GM19240 (cell line): ENCODE results near the gene MAP6.
"Not testable (repeated sequence)": the region's sequence is repeated elsewhere in the genome, so short reads cannot be mapped to it uniquely, and the experiment has no call there.

Source experiments
- DNase-seq: peaks from one replicate; pipeline ENCODE4 v3.0.0; 2011; ENCODE audit warnings: low spot score; ENCODE audit not compliant: insufficient read length

The MAP6 gene

GRCh38 chr11:75593286-75593915 is 75.4 kb downstream of the MAP6 start:
- DNase-seq = no peak

DNA sequence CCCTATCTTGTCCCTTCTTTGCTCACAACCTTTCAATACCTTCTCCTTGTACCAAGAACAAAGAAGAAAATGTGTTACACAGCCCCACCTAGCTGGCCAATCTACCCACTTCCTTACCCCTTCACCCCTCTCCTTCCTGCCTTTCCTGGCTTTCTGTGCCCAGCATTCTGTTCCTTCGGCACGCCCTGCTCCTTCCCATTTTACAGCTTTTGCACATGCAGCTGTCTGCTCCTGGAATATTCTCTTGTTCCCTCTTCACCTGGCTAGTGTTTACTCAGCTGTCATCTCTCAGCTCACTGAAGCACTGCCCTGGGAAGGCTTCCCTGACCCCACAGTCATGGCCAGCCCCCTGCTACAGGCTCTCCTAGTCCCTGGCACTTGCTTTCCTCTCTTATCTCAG is 76.1 kb downstream of the MAP6 start:
- DNase-seq = no peak

DNA sequence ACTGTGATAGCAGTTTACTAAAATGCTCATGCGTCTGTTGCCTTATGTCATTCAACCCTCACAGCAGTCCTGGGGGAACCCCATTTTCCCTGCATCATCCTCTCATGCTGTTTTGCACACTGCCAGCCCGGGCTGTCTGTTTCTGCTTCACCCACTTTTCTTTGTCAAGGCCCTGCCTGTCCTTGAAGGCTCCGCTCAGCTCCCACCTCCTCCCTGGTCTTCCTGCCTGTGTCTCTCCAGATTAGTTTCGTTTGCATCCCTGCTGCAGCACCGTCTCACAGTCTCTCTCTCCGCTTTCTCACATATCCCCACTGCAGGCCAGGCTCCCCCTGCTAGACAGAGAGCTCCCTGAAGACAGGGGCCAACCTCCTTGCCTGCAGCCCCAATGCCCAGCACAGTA is 76.9 kb downstream of the MAP6 start:
- DNase-seq = no peak

- no peak for DNase-seq
Observed at GRCh38 chr11:75591371-75591770, 77.5 kb downstream of the MAP6 start.

GRCh38 chr11:75589933-75590332 is 78.9 kb downstream of the MAP6 start:
- no peak for DNase-seq

DNA sequence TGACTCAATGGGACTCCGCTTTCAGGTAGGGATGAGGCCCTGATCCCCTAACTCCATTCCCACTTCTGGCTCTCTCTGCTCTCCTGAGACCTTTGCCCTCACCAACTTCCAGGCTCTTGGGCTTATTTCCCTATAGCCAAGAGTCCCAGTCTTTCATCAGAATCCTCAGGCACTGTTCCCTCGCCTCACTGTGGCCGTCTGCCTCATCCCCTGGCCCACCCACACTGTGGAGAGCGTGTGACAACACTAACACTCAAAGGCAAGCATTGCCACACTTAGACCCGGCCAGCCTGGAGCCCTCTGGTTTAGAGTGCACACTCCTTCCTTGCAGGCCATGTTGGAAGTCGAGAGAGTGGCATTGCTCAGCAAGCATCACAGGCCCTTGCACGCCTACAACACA is 79.8 kb downstream of the MAP6 start:
- no peak for DNase-seq

GRCh38 chr11:75588051-75588481 is 80.8 kb downstream of the MAP6 start:
- no peak for DNase-seq

GRCh38 chr11:75586395-75586794 is 82.4 kb downstream of the MAP6 start:
- DNase-seq = no peak

DNA sequence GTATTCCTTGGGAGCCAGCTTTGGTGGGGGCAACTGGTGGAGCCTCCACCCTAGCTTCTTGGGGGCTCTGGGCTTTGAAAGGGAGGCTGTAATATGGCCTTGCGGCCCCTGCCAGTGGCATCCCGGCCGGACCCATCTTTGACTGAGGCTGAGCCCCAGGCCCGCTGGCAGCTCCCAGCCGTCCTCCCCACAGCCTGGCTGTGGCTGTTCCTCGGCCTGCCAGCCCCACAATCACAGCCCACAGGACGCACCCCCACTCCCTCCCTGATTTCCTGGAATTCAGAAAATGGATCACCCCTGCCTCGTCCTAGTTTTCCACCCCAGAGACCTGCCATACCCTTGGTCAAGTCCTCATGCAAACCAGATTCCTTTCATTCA is 83.6 kb downstream of the MAP6 start:
- no peak for DNase-seq

DNA sequence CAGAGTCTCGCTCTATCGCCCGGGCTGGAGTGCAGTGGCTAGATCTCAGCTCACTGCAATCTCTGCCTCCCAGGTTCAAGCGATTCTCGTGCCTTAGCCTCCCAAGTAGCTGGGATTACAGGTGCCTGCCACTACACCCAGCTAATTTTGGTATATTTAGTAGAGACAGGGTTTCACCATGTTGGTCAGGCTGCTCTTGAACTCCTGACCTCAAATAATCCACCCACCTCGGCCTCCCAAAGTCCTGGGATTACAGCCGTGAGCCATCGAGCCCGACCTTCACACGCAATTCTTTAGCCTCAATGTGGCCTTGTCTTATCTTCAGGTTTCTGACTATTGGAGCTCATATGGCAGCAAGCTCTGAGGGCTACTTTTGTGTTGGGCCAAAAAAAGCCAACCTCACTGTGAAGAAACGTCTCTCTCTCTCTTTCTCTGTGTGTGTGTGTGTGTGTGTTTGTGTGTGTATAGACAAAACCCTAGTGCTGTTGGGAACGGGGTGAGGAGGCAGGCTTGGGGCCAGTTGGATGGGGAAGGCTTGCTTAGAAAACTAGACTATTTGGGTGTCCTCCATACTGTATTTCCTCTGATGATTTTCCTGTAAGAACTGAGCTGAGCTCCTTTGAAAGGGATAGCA is 84.1 kb downstream of the MAP6 start:
- not testable (repeated sequence) for DNase-seq

DNA sequence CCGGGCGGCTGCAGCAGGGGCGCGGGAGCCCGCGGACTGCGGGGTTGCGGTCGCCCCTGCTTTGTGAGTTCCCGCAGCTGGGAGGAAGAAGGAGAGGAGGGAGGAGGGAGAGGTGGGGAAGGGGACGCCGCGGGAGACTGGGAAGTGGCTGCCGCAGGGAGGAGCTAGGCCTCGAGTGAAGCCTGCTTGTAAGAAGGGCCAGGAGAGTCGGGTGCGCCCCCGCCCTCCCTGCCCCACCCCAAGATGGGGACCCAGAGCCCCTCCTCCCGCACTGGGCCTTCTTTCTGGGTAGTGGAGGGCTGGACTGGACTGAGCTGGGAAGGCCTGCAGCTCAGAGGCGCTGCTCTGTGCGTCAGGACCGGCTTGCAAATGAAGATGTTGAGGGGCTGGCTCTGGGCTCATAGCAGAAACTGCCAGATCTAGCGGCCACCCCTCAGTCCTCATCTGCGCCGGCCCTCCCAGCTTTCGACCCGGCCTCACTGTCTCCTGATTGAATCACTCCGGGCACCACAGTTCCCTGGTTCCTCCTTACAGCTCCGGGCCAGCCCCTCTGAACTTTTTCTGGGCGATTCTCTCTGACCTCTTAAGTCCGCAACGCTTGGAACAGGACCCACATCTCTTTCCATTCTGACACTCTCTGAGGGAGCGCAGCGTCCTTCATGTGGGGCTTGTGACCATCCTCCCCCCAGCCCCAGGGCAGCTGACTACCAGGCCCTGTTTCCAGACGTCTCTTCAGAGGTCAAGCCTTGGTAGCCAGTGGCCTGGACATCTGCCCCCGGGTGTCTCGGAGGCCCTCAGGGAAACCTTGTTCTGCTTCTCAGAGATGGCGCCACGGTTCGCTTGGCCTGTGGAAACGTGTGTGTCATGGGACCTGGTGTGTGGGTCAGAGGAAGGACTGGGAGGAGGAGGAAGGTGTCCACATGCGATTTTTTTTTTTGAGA is 84.8 kb downstream of the MAP6 start:
- DNase-seq = no peak

DNA sequence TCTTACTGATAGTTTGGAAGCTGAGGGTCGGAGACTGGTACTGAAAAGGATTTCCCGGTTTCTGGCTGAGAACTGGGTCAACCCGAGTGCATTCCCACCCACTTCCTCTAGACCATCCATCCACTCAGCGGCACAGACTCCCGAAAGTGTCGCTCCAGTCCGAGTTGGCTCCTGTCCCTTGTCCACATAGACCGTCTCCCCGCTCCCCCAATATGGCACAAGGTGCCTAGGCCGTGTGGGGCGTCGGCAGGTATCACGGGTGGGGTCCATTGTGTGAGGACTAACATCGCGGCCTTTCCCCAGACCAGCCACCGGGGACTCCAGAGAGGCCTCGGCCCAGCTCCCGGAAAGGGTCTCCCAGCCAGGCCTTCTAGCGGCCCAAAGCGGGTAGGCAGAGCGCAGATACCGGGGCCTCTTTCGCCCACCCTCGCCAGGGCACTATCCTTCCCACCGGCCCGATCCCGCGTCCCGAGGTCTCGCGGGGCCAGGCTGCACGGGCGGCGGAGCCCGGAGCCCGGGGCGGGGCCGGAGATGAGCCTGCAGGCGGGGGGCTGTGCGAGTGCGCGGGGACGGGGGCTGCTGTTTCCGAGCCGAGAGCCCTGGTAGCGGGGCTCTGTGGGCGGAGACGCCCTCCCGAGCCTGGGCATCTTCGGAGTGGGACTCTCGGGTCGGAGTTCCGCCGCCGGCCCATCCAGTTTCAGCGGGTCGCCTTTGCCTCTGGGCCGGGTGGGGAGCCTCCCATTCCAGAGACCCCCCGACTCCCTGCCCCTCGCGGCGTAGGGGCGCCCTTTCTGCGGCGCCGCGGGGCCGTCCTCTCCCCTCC is 85.7 kb downstream of the MAP6 start:
- DNase-seq = peak; percentile 56

- no peak for DNase-seq
Observed at GRCh38 chr11:75582506-75582894, 86.3 kb downstream of the MAP6 start.

GRCh38 chr11:75579841-75580240 is 89.0 kb downstream of the MAP6 start:
- no peak for DNase-seq

DNA sequence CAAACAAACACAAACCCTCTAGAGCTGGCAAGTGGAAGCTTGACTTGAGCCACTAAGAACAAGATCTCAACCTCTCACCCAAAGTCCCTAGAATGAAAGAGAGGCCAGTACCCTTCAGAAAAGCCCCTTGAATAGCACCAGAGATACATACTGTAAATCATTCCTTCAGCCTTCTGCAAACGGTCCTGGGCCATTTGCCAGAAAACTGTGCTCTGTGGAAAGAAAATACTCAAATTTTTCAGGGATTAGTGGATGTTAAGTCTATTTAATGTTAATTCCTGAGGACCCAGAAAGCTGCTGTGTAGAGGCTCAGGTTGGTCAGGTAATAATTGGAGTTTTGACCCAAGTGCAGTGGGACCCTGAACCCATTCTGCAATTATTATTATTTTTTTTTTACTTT is 89.9 kb downstream of the MAP6 start:
- no peak for DNase-seq

GRCh38 chr11:75577207-75577606 is 91.6 kb downstream of the MAP6 start:
- no peak for DNase-seq

DNA sequence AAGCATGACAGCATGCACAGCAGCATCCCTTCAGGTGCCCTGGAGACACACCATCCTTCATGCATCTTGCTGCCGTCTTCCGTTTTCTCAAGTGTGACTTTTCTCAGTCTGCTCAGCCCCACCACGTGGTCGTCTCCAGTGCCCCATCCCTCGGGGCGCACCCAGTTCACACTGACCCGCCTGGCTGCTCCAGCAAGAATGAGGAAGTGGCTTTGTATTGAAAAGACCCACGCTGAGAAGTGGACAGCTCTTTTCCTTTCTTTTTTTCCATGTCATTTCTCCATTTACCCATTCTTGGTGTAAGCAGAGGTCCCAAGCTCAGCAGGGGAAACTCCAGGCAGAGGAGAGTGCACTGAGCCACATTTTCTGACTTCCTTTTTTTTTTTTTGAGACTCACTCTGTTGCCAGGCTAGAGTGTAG is 92.3 kb downstream of the MAP6 start:
- peak; percentile 59 for DNase-seq

DNA sequence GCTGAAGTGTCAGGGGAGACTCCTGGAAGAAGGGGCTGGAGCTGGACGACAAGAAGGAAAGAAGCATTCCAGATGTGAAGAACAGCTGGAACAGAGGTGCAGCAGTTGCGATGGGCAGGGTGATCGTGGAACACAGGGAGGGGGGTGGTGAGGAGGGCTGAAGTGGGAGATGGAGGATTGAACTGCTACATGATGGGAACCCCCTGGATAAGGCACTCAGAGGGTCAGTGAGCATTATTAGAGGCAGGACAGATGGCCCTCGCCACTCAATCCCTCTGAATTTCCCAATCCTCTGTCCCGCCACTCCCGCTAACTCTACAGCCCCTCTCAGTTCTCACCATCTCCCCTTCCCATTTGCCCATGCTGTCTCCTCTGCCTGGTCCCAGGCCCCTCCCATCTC is 92.8 kb downstream of the MAP6 start:
- no peak for DNase-seq

GRCh38 chr11:75574698-75575602 is 93.9 kb downstream of the MAP6 start:
- no peak for DNase-seq

DNA sequence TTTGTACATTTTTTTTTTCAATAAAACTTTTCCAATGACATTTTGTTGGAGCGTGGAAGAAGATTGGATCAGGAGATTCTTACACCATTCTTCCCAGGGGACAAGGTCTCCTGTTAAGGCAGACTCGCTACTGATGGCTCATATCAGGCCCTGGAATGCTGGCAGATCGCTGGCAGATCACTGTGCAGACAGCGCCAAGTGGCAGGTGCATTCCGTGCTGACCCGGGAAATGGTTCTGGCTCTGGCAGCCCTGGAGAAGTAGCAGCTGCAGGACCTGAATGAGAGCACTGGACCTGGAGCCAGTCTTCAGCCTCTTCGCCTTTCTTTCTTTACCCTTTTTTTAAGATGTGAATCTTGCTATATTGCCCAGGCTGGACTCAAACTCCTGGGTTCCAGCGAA is 96.1 kb downstream of the MAP6 start:
- DNase-seq = no peak
